Stomach smooth muscle (tissue), 2 donors: ENCODE measurements around the gene CLRN2.

Source experiments
- H3K27ac ChIP-seq: one replicate; pipeline ENCODE4 v1.7.0; 2013; ENCODE audit warnings: mild to moderate bottlenecking, low read length, inconsistent platforms
- H3K27me3 ChIP-seq, 2 donors: one replicate each; pipeline ENCODE4 v1.7.0; 2013; ENCODE audit warnings: low read length in 2 of 2; ENCODE audit not compliant: insufficient read depth in 2 of 2, control insufficient read depth in 1 of 2
- H3K36me3 ChIP-seq, 2 donors: one replicate each; pipeline ENCODE4 v1.7.0; 2013; ENCODE audit warnings: low read length in 2 of 2; ENCODE audit not compliant: control insufficient read depth in 2 of 2, insufficient read depth in 2 of 2
- H3K4me1 ChIP-seq: one replicate; pipeline ENCODE4 v1.7.0; 2013; ENCODE audit warnings: low read length; ENCODE audit not compliant: control insufficient read depth, insufficient read depth
- H3K4me3 ChIP-seq, 2 donors: one replicate each; pipeline ENCODE4 v1.7.0; 2013; ENCODE audit warnings: low read length in 2 of 2
- H3K9ac ChIP-seq, 2 donors: one replicate each; pipeline ENCODE4 v1.7.0; 2013; ENCODE audit warnings: low read length in 2 of 2, mild to moderate bottlenecking in 1 of 2
- H3K9me3 ChIP-seq, 2 donors: one replicate each; pipeline ENCODE4 v1.7.0; 2013; ENCODE audit warnings: low read length in 2 of 2; ENCODE audit not compliant: control insufficient read depth in 2 of 2
- donor health status: healthy.
- donor health status: Pancreatic carcinoma.

The CLRN2 gene

GRCh38 chr4:17504081-17504480 is 10.9 kb upstream of the CLRN2 start:
- Histone ChIP-seq H3K4me1 (no peaks in the 10 kb centered on the region), H3K9me3 (no peaks in the 10 kb centered on the region), H3K27me3 (no peaks in the 10 kb centered on the region), H3K4me3 (no peak overlapping the region), H3K27ac (no peak overlapping the region), H3K36me3 (peaks cover 14 to 26% of the 10 kb centered on the region in 2 donors), H3K9ac (no peak overlapping the region)

GRCh38 chr4:17510582-17510981 is 4.4 kb upstream of the CLRN2 start:
- H3K27me3 ChIP-seq = no peaks in the 10 kb centered on the region
- no peaks in the 10 kb centered on the region for H3K9me3 ChIP-seq
- H3K27ac ChIP-seq = no peak overlapping the region
- peaks cover 21% of the 10 kb centered on the region for H3K4me1 ChIP-seq
- H3K9ac ChIP-seq = peak overlapping the region; percentile 30 to 55
- peaks cover 0 to 4% of the 10 kb centered on the region in 2 donors for H3K36me3 ChIP-seq
- peak overlapping the region; percentile 85 to 95 for H3K4me3 ChIP-seq

DNA sequence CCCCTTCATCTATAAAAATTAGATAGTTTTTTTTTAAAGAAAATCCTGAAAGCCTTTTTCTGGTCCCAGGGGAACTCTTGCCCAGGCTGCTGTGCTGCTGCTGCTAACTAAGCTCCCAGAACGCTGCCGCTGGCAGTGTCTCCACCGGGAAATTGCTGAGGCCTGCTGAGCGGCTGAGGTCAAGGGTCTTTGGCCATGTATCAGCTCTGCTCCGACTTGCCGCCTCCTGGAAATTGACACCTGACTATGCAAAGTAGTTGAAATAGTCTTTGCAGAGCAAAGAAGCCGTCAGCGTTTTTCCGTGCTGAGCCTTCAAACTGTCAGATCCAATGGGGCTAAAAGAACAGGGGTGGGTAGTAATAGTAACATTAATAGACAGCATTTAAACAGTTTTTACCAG is 3.9 kb upstream of the CLRN2 start:
- Histone ChIP-seq H3K9ac (peak overlapping the region; percentile 65 to 74), H3K27me3 (no peaks in the 10 kb centered on the region), H3K36me3 (peaks cover 0 to 4% of the 10 kb centered on the region in 2 donors), H3K4me3 (peak overlapping the region; percentile 85 to 95), H3K9me3 (no peaks in the 10 kb centered on the region), H3K27ac (peak overlapping the region; percentile 49), H3K4me1 (peaks cover 21% of the 10 kb centered on the region)

- H3K36me3 ChIP-seq = peaks cover 0 to 4% of the 10 kb centered on the region in 2 donors
- H3K27ac ChIP-seq = peak overlapping the region; percentile 49
- H3K4me3 ChIP-seq = peak overlapping the region; percentile 85 to 95
- H3K9me3 ChIP-seq = no peaks in the 10 kb centered on the region
- peak overlapping the region; percentile 65 to 74 for H3K9ac ChIP-seq
- H3K27me3 ChIP-seq = no peaks in the 10 kb centered on the region
- peaks cover 21% of the 10 kb centered on the region for H3K4me1 ChIP-seq
Observed at GRCh38 chr4:17511509-17511949, 3.4 kb upstream of the CLRN2 start.

DNA sequence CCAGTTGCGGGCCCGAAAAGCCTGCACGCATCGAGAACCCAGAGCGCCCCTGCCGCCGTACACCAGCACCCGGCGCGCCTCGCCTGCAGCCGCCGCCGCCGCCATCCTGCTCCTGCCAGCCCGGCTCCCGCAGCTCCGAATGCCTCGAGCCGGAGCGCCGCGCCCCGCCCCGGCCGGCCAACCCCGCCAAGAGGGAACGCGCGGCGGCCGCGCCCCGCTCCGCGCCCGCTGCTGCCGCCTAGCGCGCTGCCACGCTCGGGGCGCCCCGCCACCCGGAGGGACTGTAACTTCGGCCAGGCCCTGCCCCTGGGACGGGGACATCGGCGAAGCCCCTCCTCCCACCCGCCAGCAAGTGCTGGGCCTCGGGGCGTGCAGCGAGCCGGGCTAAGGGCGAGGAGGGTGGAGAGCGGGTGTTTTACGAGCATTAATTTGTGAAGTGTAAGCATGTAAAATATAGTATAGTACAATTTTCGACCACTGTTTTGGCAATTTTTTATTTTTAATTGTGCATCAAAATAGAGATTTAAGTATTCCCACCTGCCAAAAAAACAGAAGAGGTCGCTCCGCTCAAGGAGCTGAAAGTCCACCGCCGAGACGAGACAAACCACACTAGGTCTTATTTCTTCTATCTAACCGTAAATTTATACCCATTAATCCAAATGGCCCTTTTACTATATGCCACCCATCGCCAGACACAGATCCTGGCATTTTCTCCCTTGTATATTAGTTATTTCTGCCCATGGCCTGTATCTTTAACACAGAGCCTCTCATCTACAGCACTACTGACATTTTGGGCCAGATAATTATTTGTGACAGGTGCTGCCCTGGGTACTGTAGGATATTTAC is 2.8 kb upstream of the CLRN2 start, which contains the start of gene QDPR:
QDPR (minus strand) TSS at position 141 of the 846 bp plus-strand sequence; CDS start at position 105, 36 bp downstream.
- H3K9me3 ChIP-seq = no peaks in the 10 kb centered on the region
- no peaks in the 10 kb centered on the region for H3K27me3 ChIP-seq
- peaks cover 0 to 4% of the 10 kb centered on the region in 2 donors for H3K36me3 ChIP-seq
- peak within 1 kb of the TSS; percentile 65 to 74 for H3K9ac ChIP-seq
- peak within 1 kb of the TSS; percentile 85 to 95 for H3K4me3 ChIP-seq
- peaks cover 21% of the 10 kb centered on the region for H3K4me1 ChIP-seq
- peak within 1 kb of the TSS; percentile 49 for H3K27ac ChIP-seq

DNA sequence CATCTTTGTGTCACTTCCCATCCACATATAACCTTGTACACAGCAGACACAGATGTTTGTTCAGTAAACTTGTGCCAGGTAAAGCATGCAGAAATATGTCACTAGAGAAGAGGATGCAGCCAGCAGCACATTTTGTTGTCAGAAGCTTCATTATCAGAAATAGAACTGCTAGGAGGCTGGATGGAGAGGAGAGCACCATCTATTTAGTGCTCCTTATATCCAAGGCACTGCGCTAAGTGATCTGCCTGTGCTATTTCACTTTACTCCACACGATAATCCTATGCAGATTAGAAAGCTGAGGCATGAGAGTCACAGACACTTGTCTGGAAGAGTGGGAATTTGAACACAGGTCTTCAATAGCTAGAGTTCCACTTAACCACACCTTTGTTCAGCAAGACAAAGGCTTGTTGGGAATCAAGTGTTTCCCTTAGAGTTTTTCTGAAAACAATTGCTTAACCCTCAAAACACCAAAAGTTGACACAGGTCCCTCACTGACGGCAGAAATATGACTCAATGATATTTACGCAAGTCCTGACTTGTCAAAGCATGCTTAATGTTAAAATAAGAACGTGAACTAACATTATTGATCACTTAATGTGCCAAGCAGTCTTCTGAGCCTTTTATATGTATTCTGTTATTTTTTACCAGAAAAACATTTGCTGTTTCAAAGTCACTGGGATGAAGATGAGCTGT is 1.8 kb upstream of the CLRN2 start:
- Histone ChIP-seq H3K27me3 (no peaks in the 10 kb centered on the region), H3K4me1 (peaks cover 21% of the 10 kb centered on the region), H3K4me3 (no peak overlapping the region), H3K27ac (no peak overlapping the region), H3K9me3 (no peaks in the 10 kb centered on the region), H3K36me3 (peaks cover 0 to 4% of the 10 kb centered on the region in 2 donors), H3K9ac (peak overlapping the region in 1 of 2 donors; percentile 34)

DNA sequence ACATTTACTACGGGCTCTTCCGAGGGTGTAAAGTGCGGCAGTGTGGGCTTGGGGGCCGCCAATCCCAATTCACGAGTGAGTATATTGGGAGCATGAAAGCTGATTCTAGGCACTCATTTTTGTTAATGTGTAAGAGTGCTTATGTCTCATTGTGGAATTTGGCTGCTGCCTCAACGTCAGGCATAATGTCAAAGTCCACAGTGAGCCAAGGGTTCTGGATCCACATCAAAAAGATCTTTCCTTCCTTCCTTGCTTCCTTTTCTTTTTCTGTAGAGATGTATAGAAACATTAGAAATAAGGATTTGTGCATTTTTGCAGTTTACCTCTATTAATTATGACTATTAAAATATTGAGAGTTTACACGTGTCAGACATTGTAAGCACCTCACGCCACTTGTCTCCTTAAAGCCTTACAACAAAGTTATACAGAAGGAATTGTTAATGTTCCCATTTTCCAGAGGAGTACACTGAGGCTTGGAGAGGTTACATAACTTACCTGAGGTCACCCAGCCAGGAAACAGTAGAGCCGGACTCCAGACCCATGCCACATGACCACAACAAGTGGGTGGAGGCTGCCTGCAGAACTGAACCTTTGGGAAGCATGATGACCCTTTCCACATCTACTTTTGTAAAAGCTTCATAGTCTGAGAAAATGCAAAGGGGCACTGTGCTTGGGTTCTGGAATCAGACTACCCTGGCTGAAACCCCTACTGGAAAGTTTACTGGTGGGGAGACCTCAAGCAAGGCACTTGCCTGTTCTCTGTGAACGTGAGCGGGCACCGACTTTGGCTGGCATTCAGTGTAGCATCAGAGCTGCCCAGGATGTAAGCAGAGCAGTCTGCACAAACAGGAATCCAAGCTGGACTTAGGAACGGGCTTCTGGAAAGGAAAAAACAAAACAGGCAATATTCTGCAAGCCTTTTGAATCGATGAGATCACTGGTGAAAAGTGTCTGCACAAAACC is 761 bp downstream of the CLRN2 start:
- Histone ChIP-seq H3K27ac (no peak overlapping the region), H3K4me1 (peaks cover 7% of the 10 kb centered on the region), H3K9ac (no peak overlapping the region), H3K27me3 (peaks cover 0 to 2% of the 10 kb centered on the region in 2 donors), H3K9me3 (no peaks in the 10 kb centered on the region), H3K4me3 (no peak overlapping the region), H3K36me3 (no peaks in the 10 kb centered on the region)

DNA sequence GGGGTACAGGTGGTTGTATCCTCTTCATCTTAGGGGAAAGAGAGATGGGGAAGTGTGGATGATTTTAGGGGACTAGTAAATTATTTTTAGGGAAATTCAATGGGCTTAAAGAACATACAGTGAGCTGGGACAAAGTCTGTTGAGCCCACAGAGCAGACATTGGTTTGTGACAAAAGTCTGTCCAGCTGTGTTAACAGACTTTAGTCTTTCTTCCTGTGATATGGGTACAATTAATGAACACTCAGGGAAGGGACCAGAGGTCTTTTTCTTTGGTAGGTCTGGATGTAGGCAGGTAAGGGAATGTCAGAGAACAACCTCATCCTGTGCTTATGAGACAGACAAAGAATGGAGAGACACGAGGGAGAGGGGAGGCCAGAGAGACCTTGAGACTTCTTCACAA is 2.0 kb downstream of the CLRN2 start:
- no peaks in the 10 kb centered on the region for H3K4me1 ChIP-seq
- H3K27ac ChIP-seq = no peak overlapping the region

GRCh38 chr4:17517664-17518063 is 2.7 kb downstream of the CLRN2 start:
- H3K27ac ChIP-seq = no peak overlapping the region
- H3K36me3 ChIP-seq = no peaks in the 10 kb centered on the region
- no peak overlapping the region for H3K9ac ChIP-seq
- H3K4me1 ChIP-seq = no peaks in the 10 kb centered on the region
- H3K9me3 ChIP-seq = no peaks in the 10 kb centered on the region
- peaks cover 0 to 2% of the 10 kb centered on the region in 2 donors for H3K27me3 ChIP-seq
- no peak overlapping the region for H3K4me3 ChIP-seq

More for the DNA sequence above, 2.0 kb downstream of the CLRN2 start:
- no peaks in the 10 kb centered on the region for H3K36me3 ChIP-seq
- H3K27me3 ChIP-seq = peaks cover 0 to 2% of the 10 kb centered on the region in 2 donors
- no peaks in the 10 kb centered on the region for H3K9me3 ChIP-seq
- H3K9ac ChIP-seq = no peak overlapping the region
- no peak overlapping the region for H3K4me3 ChIP-seq

GRCh38 chr4:17521595-17521994 is 6.6 kb downstream of the CLRN2 start:
- Histone ChIP-seq H3K36me3 (no peaks in the 10 kb centered on the region), H3K9me3 (no peaks in the 10 kb centered on the region), H3K4me3 (no peak overlapping the region), H3K9ac (no peak overlapping the region), H3K27me3 (peaks cover 0 to 2% of the 10 kb centered on the region in 2 donors), H3K27ac (no peak overlapping the region), H3K4me1 (no peaks in the 10 kb centered on the region)
